HUES6 (cell line): ENCODE data around the gene FAM184B.

Source experiments
- H3K27ac ChIP-seq: 2 replicates; pipeline ENCODE4 v1.7.0; 2013; ENCODE audit warnings: low read depth, mild to moderate bottlenecking, low read length, inconsistent platforms
- H3K27me3 ChIP-seq: 2 replicates; pipeline ENCODE4 v1.6.1; 2013; ENCODE audit warnings: low read length; ENCODE audit not compliant: control insufficient read depth, insufficient read depth
- H3K36me3 ChIP-seq: 2 replicates; pipeline ENCODE4 v1.6.1; 2013; ENCODE audit warnings: low read length; ENCODE audit not compliant: control insufficient read depth, insufficient read depth
- H3K4me1 ChIP-seq: 2 replicates; pipeline ENCODE4 v1.6.1; 2013; ENCODE audit warnings: low read length; ENCODE audit not compliant: control insufficient read depth, insufficient read depth
- H3K4me3 ChIP-seq: 2 replicates; pipeline ENCODE4 v1.5.1; 2013; ENCODE audit warnings: low read depth, low read length
- H3K9ac ChIP-seq: one replicate; pipeline ENCODE4 v1.6.1; 2013; ENCODE audit warnings: mild to moderate bottlenecking, low read length
- H3K9me3 ChIP-seq: 2 replicates; pipeline ENCODE4 v1.6.1; 2013; ENCODE audit warnings: low read depth, low read length; ENCODE audit not compliant: control insufficient read depth, insufficient read depth

Gene FAM184B

GRCh38 chr4:17781300-17782287 is at the start of gene FAM184B:
TSS of gene FAM184B (minus strand) at chr4:17781621. CDS start at chr4:17781299, 322 bp downstream.
- Histone ChIP-seq H3K4me3 (peak within 1 kb of the TSS; percentile 60), H3K9ac (peak within 1 kb of the TSS; percentile 7), H3K36me3 (no peaks in the 10 kb centered on the region), H3K9me3 (no peaks in the 10 kb centered on the region), H3K27me3 (peaks cover 64% of the 10 kb centered on the region), H3K4me1 (peaks cover 14% of the 10 kb centered on the region), H3K27ac (no peak within 1 kb of the TSS)

GRCh38 chr4:17823871-17824669 is 42.6 kb upstream of the FAM184B start:
- no peaks in the 10 kb centered on the region for H3K27me3 ChIP-seq
- no peaks in the 10 kb centered on the region for H3K9me3 ChIP-seq
- H3K9ac ChIP-seq, result no peak overlapping the region
- H3K27ac ChIP-seq, result no peak overlapping the region
- no peak overlapping the region for H3K4me3 ChIP-seq
- H3K36me3 ChIP-seq, result peaks cover 76% of the 10 kb centered on the region
- H3K4me1 ChIP-seq, result peaks cover 7% of the 10 kb centered on the region; the same call in 1 of the 2 replicates

GRCh38 chr4:17817027-17817426 is 35.6 kb upstream of the FAM184B start:
- no peaks in the 10 kb centered on the region for H3K4me1 ChIP-seq
- no peaks in the 10 kb centered on the region for H3K27me3 ChIP-seq
- H3K4me3 ChIP-seq, result no peak overlapping the region
- peaks cover 59% of the 10 kb centered on the region for H3K36me3 ChIP-seq
- H3K9me3 ChIP-seq, result no peaks in the 10 kb centered on the region
- no peak overlapping the region for H3K9ac ChIP-seq
- H3K27ac ChIP-seq, result no peak overlapping the region

- Histone ChIP-seq H3K9ac (no peak overlapping the region), H3K27ac (no peak overlapping the region)
These were observed 34.7 kb upstream of the FAM184B start for GRCh38 chr4:17816142-17816541.

GRCh38 chr4:17814140-17814539 is 32.7 kb upstream of the FAM184B start:
- Histone ChIP-seq H3K9me3 (no peaks in the 10 kb centered on the region), H3K9ac (no peak overlapping the region), H3K36me3 (peaks cover 52% of the 10 kb centered on the region), H3K27ac (no peak overlapping the region), H3K4me3 (no peak overlapping the region), H3K27me3 (no peaks in the 10 kb centered on the region), H3K4me1 (no peaks in the 10 kb centered on the region)

More at GRCh38 chr4:17816142-17816541, 34.7 kb upstream of the FAM184B start:
- Histone ChIP-seq H3K36me3 (peaks cover 59% of the 10 kb centered on the region), H3K9me3 (no peaks in the 10 kb centered on the region), H3K27me3 (no peaks in the 10 kb centered on the region), H3K4me3 (no peak overlapping the region), H3K4me1 (no peaks in the 10 kb centered on the region)

- H3K4me3 ChIP-seq, result peak overlapping the region; percentile 94
- H3K4me1 ChIP-seq, result peaks cover 5% of the 10 kb centered on the region
- no peaks in the 10 kb centered on the region for H3K27me3 ChIP-seq
- H3K27ac ChIP-seq, result no peak overlapping the region
- H3K36me3 ChIP-seq, result peaks cover 43% of the 10 kb centered on the region
- peak overlapping the region; percentile 45 for H3K9ac ChIP-seq
- H3K9me3 ChIP-seq, result no peaks in the 10 kb centered on the region
These were observed 31.4 kb upstream of the FAM184B start for GRCh38 chr4:17812801-17813200.

- H3K27ac ChIP-seq, result no peak overlapping the region; the same call in 1 of the 2 replicates
- peaks cover 40% of the 10 kb centered on the region for H3K36me3 ChIP-seq
- no peaks in the 10 kb centered on the region for H3K9me3 ChIP-seq
- H3K4me1 ChIP-seq, result peaks cover 12% of the 10 kb centered on the region
- peak overlapping the region; percentile 94 for H3K4me3 ChIP-seq
- peak overlapping the region; percentile 100 for H3K9ac ChIP-seq
- no peaks in the 10 kb centered on the region for H3K27me3 ChIP-seq
These were observed 30.7 kb upstream of the FAM184B start for GRCh38 chr4:17812125-17812524.

- peak overlapping the region; percentile 100 for H3K9ac ChIP-seq
- H3K9me3 ChIP-seq, result no peaks in the 10 kb centered on the region
- peaks cover 13% of the 10 kb centered on the region for H3K4me1 ChIP-seq
- peak overlapping the region; percentile 94 for H3K4me3 ChIP-seq
- H3K27ac ChIP-seq, result peak overlapping the region; percentile 81; the same call in 1 of the 2 replicates
- peaks cover 30% of the 10 kb centered on the region for H3K36me3 ChIP-seq
- no peaks in the 10 kb centered on the region for H3K27me3 ChIP-seq
These were observed 29.7 kb upstream of the FAM184B start for GRCh38 chr4:17811078-17811603.

GRCh38 chr4:17810260-17811077 is 29.0 kb upstream of the FAM184B start, which contains the start of the genes DCAF16 and NCAPG:
TSS of gene DCAF16 (minus strand) at chr4:17810757. CDS start at chr4:17804141, 6,616 bp downstream.
TSS of gene NCAPG (plus strand) at chr4:17810979. CDS start at chr4:17811078, 99 bp downstream.
- Histone ChIP-seq H3K4me1 (peaks cover 13% of the 10 kb centered on the region), H3K4me3 (peak within 1 kb of the TSS; percentile 94), H3K9ac (peak within 1 kb of the TSS; percentile 100), H3K27me3 (no peaks in the 10 kb centered on the region), H3K36me3 (peaks cover 30% of the 10 kb centered on the region), H3K27ac (peak within 1 kb of the TSS; percentile 88), H3K9me3 (no peaks in the 10 kb centered on the region)

GRCh38 chr4:17809667-17810066 is 28.2 kb upstream of the FAM184B start:
- H3K27me3 ChIP-seq, result no peaks in the 10 kb centered on the region
- peaks cover 30% of the 10 kb centered on the region for H3K36me3 ChIP-seq
- peak overlapping the region; percentile 99 for H3K9ac ChIP-seq
- peak overlapping the region; percentile 94 for H3K4me3 ChIP-seq
- peak overlapping the region; percentile 88; the same call in 1 of the 2 replicates for H3K27ac ChIP-seq
- H3K4me1 ChIP-seq, result peaks cover 13% of the 10 kb centered on the region
- no peaks in the 10 kb centered on the region for H3K9me3 ChIP-seq
